ENCODE data around the gene MAML3. TPM values are rescaled to one million over a fixed set of nuclear protein-coding genes. Genes with fewer than 3 reads are reported as not detected.

MAML3 gene
- total RNA-seq, 1 donor from 2014 or later: 9.5 TPM

- DNase-seq (ENCODE audit: low read depth, low spot score): no peak
These were observed 148.9 kb downstream of the MAML3 start for GRCh38 chr4:140004922-140005627.

GRCh38 chr4:140004549-140004895, 149.5 kb downstream of the MAML3 start:
- DNase-seq (ENCODE audit: low read depth, low spot score): peak; percentile 24

GRCh38 chr4:140003876-140004548, 150.0 kb downstream of the MAML3 start:
- no peak for DNase-seq (ENCODE audit: low read depth, low spot score)

GRCh38 chr4:140000232-140000631, 153.8 kb downstream of the MAML3 start:
- no peak for DNase-seq (ENCODE audit: low read depth, low spot score)

GRCh38 chr4:139988863-139989765, 164.9 kb downstream of the MAML3 start:
- DNase-seq (ENCODE audit: low read depth, low spot score): peak; percentile 87

- DNase-seq (ENCODE audit: low read depth, low spot score): no peak
These were observed 166.5 kb downstream of the MAML3 start for GRCh38 chr4:139987502-139987850.

- no peak for DNase-seq (ENCODE audit: low read depth, low spot score)
These were observed 167.1 kb downstream of the MAML3 start for GRCh38 chr4:139986689-139987501.

- DNase-seq (ENCODE audit: low read depth, low spot score): no peak
These were observed 167.9 kb downstream of the MAML3 start for GRCh38 chr4:139986106-139986505.

GRCh38 chr4:139985401-139985800, 168.6 kb downstream of the MAML3 start:
- DNase-seq (ENCODE audit: low read depth, low spot score): no peak

- DNase-seq (ENCODE audit: low read depth, low spot score): no peak
These were observed 169.5 kb downstream of the MAML3 start for GRCh38 chr4:139984471-139984870.

- no peak for DNase-seq (ENCODE audit: low read depth, low spot score)
These were observed 175.3 kb downstream of the MAML3 start for GRCh38 chr4:139978692-139979091.

- DNase-seq (ENCODE audit: low read depth, low spot score): no peak
These were observed 176.0 kb downstream of the MAML3 start for GRCh38 chr4:139977838-139978609.

- peak; percentile 24 for DNase-seq (ENCODE audit: low read depth, low spot score)
These were observed 178.1 kb downstream of the MAML3 start for GRCh38 chr4:139975830-139976272.

- no peak for DNase-seq (ENCODE audit: low read depth, low spot score)
These were observed 180.4 kb downstream of the MAML3 start for GRCh38 chr4:139973616-139974015.

- no peak for DNase-seq (ENCODE audit: low read depth, low spot score)
These were observed 181.0 kb downstream of the MAML3 start for GRCh38 chr4:139973015-139973414.

GRCh38 chr4:139972305-139972704, 181.7 kb downstream of the MAML3 start:
- DNase-seq (ENCODE audit: low read depth, low spot score): no peak

- DNase-seq (ENCODE audit: low read depth, low spot score): no peak
These were observed 182.9 kb downstream of the MAML3 start for GRCh38 chr4:139971111-139971510.

GRCh38 chr4:139969635-139970266, 184.2 kb downstream of the MAML3 start:
- no peak for DNase-seq (ENCODE audit: low read depth, low spot score)

- no peak for DNase-seq (ENCODE audit: low read depth, low spot score)
These were observed 185.2 kb downstream of the MAML3 start for GRCh38 chr4:139968831-139969230.

GRCh38 chr4:139966383-139966782, 187.6 kb downstream of the MAML3 start:
- no peak for DNase-seq (ENCODE audit: low read depth, low spot score)

All from pulmonary artery endothelial cell (primary cell).